Upper lobe of left lung (tissue), 4 donors: ENCODE measurements around the gene RNU1-1.
"Not testable (repeated sequence)": the region's sequence is repeated elsewhere in the genome, so short reads cannot be mapped to it uniquely, and the experiment has no call there.

Experiments
- POLR2AphosphoS5 ChIP-seq, 2 donors: sonication (generic); formaldehyde crosslinking; IDR thresholded peaks; one replicate each; pipeline ENCODE4 v1.5.1; 2017; ENCODE audit warnings: antibody characterized with exemption in 2 of 2
- TF ChIP-seq, protein P1 (sequence below), 6 experiments: fragments of 450-650 bp in 4 of 6; fragments of 200-600 bp in 2 of 6; sonication (generic) in 2 of 6; IDR thresholded peaks; one replicate each; pipeline ENCODE4 v1.5.1; 2016 to 2019; ENCODE audit warnings: antibody characterized with exemption in 6 of 6

DNA sequence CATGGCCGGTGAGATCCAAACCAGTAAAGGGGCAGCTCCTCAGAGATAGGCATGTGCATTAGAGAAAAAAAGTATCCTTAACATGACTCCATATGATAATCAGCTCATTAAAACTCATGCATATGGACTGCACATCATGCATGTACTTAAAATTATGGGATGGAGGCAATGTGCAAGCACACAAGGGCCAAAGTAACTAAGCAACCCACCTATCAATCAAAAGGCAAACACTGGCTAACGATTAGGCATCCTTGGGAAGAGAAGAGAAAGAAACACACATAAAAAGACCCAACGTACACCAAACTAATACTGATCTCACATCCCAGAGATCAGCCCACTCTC is 4.8 kb upstream of the RNU1-1 start:
- not testable (repeated sequence) for TF ChIP-seq POLR2AphosphoS5 (IDR thresholded peaks at IDR 0.05)
- TF ChIP-seq, protein P1, sequence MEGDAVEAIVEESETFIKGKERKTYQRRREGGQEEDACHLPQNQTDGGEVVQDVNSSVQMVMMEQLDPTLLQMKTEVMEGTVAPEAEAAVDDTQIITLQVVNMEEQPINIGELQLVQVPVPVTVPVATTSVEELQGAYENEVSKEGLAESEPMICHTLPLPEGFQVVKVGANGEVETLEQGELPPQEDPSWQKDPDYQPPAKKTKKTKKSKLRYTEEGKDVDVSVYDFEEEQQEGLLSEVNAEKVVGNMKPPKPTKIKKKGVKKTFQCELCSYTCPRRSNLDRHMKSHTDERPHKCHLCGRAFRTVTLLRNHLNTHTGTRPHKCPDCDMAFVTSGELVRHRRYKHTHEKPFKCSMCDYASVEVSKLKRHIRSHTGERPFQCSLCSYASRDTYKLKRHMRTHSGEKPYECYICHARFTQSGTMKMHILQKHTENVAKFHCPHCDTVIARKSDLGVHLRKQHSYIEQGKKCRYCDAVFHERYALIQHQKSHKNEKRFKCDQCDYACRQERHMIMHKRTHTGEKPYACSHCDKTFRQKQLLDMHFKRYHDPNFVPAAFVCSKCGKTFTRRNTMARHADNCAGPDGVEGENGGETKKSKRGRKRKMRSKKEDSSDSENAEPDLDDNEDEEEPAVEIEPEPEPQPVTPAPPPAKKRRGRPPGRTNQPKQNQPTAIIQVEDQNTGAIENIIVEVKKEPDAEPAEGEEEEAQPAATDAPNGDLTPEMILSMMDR (IDR thresholded peaks at IDR 0.05): not testable (repeated sequence)
